Suppressor macrophage (primary cell): ENCODE results near the gene PSENEN.

Experiments used
- DNase-seq, 4 experiments: peaks; one replicate each; pipeline ENCODE4 v3.0.0-alpha.2; 2020 to 2022

PSENEN gene

GRCh38 chr19:35774274-35775045 is 29.0 kb downstream of the PSENEN start:
- DNase-seq = no peak

- no peak for DNase-seq
Observed at GRCh38 chr19:35775046-35775297, 29.5 kb downstream of the PSENEN start.

GRCh38 chr19:35775298-35776101 is 30.0 kb downstream of the PSENEN start, which contains the start of gene ARHGAP33:
Gene ARHGAP33, plus strand, starts transcription at chr19:35775564. Its CDS starts 95 bp downstream, at chr19:35775659.
- peak; percentile 99 to 100 (median 100) for DNase-seq

- no peak for DNase-seq
Observed at GRCh38 chr19:35776102-35776788, 30.8 kb downstream of the PSENEN start.

GRCh38 chr19:35777086-35777841 is 31.8 kb downstream of the PSENEN start:
- DNase-seq = no peak

GRCh38 chr19:35777961-35778360 is 32.5 kb downstream of the PSENEN start:
- DNase-seq = no peak

GRCh38 chr19:35779033-35779432 is 33.6 kb downstream of the PSENEN start:
- DNase-seq = no peak

- no peak for DNase-seq
Observed at GRCh38 chr19:35780058-35780457, 34.6 kb downstream of the PSENEN start.

- DNase-seq = no peak
Observed at GRCh38 chr19:35780717-35781116, 35.3 kb downstream of the PSENEN start.

- DNase-seq = no peak
Observed at GRCh38 chr19:35781650-35782049, 36.2 kb downstream of the PSENEN start.

- no peak for DNase-seq
Observed at GRCh38 chr19:35782589-35782988, 37.1 kb downstream of the PSENEN start.

- DNase-seq = no peak
Observed at GRCh38 chr19:35783469-35784434, 38.3 kb downstream of the PSENEN start.

- DNase-seq = no peak
Observed at GRCh38 chr19:35784503-35785338, 39.3 kb downstream of the PSENEN start.

GRCh38 chr19:35785339-35785627 is 39.8 kb downstream of the PSENEN start:
- DNase-seq = no peak

GRCh38 chr19:35786299-35787160 is 41.1 kb downstream of the PSENEN start:
- DNase-seq = no peak

GRCh38 chr19:35787227-35787799 is 41.9 kb downstream of the PSENEN start:
- no peak for DNase-seq

- DNase-seq = no peak
Observed at GRCh38 chr19:35788205-35788960, 42.9 kb downstream of the PSENEN start.

GRCh38 chr19:35789195-35789977 is 43.9 kb downstream of the PSENEN start:
- no peak for DNase-seq
